AG04449 (cell line): ENCODE measurements around the gene EHD2.

ENCODE experiments used
- CTCF ChIA-PET: fragments of 350-600 bp; formaldehyde crosslinking; extraction: SDS; loops from one replicate; lab custom pipeline; 2021; ENCODE audit warnings: antibody characterized with exemption; lab: Yijun Ruan, JAX
- POLR2A ChIA-PET: fragments of 400-600, 350-600 bp; formaldehyde crosslinking; extraction: SDS; loops from one replicate; lab custom pipeline; 2020; ENCODE audit warnings: antibody characterized with exemption, inconsistent platforms; lab: Yijun Ruan, JAX
- DNase-seq: peaks from one replicate; pipeline ENCODE4 v3.0.0-alpha.2; 2010; ENCODE audit warnings: low read depth, low spot score
- H3K4me3 ChIP-seq: 2 replicates; pipeline ENCODE4 v1.5.1; 2011; ENCODE audit warnings: low read depth, mild to moderate bottlenecking, control low read depth, low read length
- CTCF ChIP-seq: IDR thresholded peaks from one replicate; pipeline ENCODE4 v1.5.1; 2011; ENCODE audit warnings: mild to moderate bottlenecking, moderate library complexity, low read length, control low read depth, inconsistent platforms; ENCODE audit not compliant: insufficient read depth; ENCODE audit errors: missing control alignments

The EHD2 gene

GRCh38 chr19:47687906-47688305 lies 25.3 kb upstream of the EHD2 start:
- no peak overlapping the region for H3K4me3 ChIP-seq
- no peak for TF ChIP-seq CTCF
- DNase-seq = no peak
- POLR2A ChIA-PET = no interaction called here
- CTCF ChIA-PET = interaction anchor here (0.6 to 4.4 kb wide), 5 partner anchors 11 to 252 kb away, joined by 3 to 24 read pairs (median 4); no protein-coding TSS in a partner anchor

- DNase-seq = no peak
- no peak for TF ChIP-seq CTCF
- POLR2A ChIA-PET = no interaction called here
- no peak overlapping the region for H3K4me3 ChIP-seq
- CTCF ChIA-PET = interaction anchor here (0.9 to 4.4 kb wide), 8 partner anchors 8 to 255 kb away, joined by 3 to 24 read pairs (median 7); partner anchors contain the start of genes EHD2 and KPTN
Observed at GRCh38 chr19:47691090-47691489, 22.1 kb upstream of the EHD2 start.

- CTCF ChIA-PET = no interaction called here
- no peak overlapping the region for H3K4me3 ChIP-seq
- POLR2A ChIA-PET = no interaction called here
- DNase-seq = no peak
- no peak for TF ChIP-seq CTCF
Observed at GRCh38 chr19:47691782-47692181, 21.4 kb upstream of the EHD2 start.

GRCh38 chr19:47693489-47693888 lies 19.7 kb upstream of the EHD2 start:
- CTCF ChIA-PET = interaction anchor here (0.6 to 2.0 kb wide), 3 partner anchors 8 to 265 kb away, joined by 3 to 6 read pairs (median 3); no protein-coding TSS in a partner anchor
- POLR2A ChIA-PET = no interaction called here
- no peak overlapping the region for H3K4me3 ChIP-seq
- no peak for DNase-seq
- TF ChIP-seq CTCF = no peak

GRCh38 chr19:47693903-47694302 lies 19.3 kb upstream of the EHD2 start:
- H3K4me3 ChIP-seq = no peak overlapping the region
- no peak for DNase-seq
- ChIA-PET POLR2A (no interaction called here), CTCF (interaction anchor here (0.6 to 2.0 kb wide), 3 partner anchors 9 to 266 kb away, joined by 3 to 6 read pairs (median 3); no protein-coding TSS in a partner anchor)
- no peak for TF ChIP-seq CTCF

- ChIA-PET CTCF (interaction anchor here (0.9 to 1.7 kb wide), 3 partner anchors 10 to 210 kb away, joined by 3 to 6 read pairs (median 3); no protein-coding TSS in a partner anchor), POLR2A (no interaction called here)
- H3K4me3 ChIP-seq = no peak overlapping the region
- no peak for TF ChIP-seq CTCF
- no peak for DNase-seq
Observed at GRCh38 chr19:47694466-47695273, 18.6 kb upstream of the EHD2 start.
